Testis (tissue), 3 donors: ENCODE results near the gene MMD2. TPM values are rescaled to one million over a fixed set of nuclear protein-coding genes. Genes with fewer than 3 reads are reported as not detected.

Source experiments
- DNase-seq: peaks from one replicate; pipeline ENCODE4 v3.0.0-alpha.2; 2019
- H3K27ac ChIP-seq, 2 donors: fragments of 200-600 bp; sonication (generic); one replicate each; pipeline ENCODE4 v1.5.1; 2019
- H3K27me3 ChIP-seq: fragments of 200-600 bp; sonication (generic); one replicate; pipeline ENCODE4 v1.5.1; 2019
- H3K36me3 ChIP-seq: fragments of 200-600 bp; sonication (generic); one replicate; pipeline ENCODE4 v1.5.1; 2017; ENCODE audit warnings: low read depth; ENCODE audit errors: missing control alignments
- H3K4me1 ChIP-seq: fragments of 200-600 bp; sonication (generic); one replicate; pipeline ENCODE4 v1.5.1; 2019
- H3K4me3 ChIP-seq, 2 donors: fragments of 200-600 bp; sonication (generic); one replicate each; pipeline ENCODE4 v1.5.1; 2017 to 2019
- H3K9me3 ChIP-seq: fragments of 200-600 bp; sonication (generic); one replicate; pipeline ENCODE4 v1.5.1; 2017
- POLR2A ChIP-seq: fragments of 450-650 bp; IDR thresholded peaks from one replicate; pipeline ENCODE4 v1.6.1; 2017; ENCODE audit warnings: antibody characterized with exemption, mild to moderate bottlenecking, moderate library complexity
- WGBS, 2 donors: methylation state at CpG; one replicate each; pipeline ENCODE4 v1.1.5; 2018; 5-methylcytosine and 5-hydroxymethylcytosine counted together
- intact Hi-C: fragments of 100-400 bp; cut with DNase I; formaldehyde crosslinking; loops from one replicate; pipeline ENCODE4 v1.15.1; 2023; ENCODE audit warnings: low total_unique reads
- polyA plus RNA-seq: library from polyadenylated mRNA; stranded (reverse); fragments of 350-450 nt; fragmentation: Illumina TruSeq; extraction: RNeasy Lipid Tissue Mini Kit (QIAGEN cat#74804); gene quantifications from one replicate; pipeline ENCODE4 v1.2.3, GENCODE V29; 2014; ENCODE audit warnings: low read depth, low replicate concordance; ENCODE audit not compliant: insufficient read depth
- total RNA-seq, 2 donors: library from RNA; depleted of rRNA; stranded (reverse); fragments of >200 nt; gene quantifications; one replicate each; pipeline ENCODE4 v1.2.3, GENCODE V29; 2016
- TF ChIP-seq, protein P1 (sequence below), 3 experiments: fragments of 450-650 bp in 2 of 3; fragments of 200-600 bp in 1 of 3; sonication (generic) in 1 of 3; IDR thresholded peaks; one replicate each; pipeline ENCODE4 v1.5.1; 2016 to 2019; ENCODE audit warnings: antibody characterized with exemption in 3 of 3, mild to moderate bottlenecking in 2 of 3, moderate library complexity in 1 of 3

MMD2 gene
- total and polyA plus RNA-seq, 3 donors from 2014 or later = 20.4 to 32.0 (median 21.6) TPM

DNA sequence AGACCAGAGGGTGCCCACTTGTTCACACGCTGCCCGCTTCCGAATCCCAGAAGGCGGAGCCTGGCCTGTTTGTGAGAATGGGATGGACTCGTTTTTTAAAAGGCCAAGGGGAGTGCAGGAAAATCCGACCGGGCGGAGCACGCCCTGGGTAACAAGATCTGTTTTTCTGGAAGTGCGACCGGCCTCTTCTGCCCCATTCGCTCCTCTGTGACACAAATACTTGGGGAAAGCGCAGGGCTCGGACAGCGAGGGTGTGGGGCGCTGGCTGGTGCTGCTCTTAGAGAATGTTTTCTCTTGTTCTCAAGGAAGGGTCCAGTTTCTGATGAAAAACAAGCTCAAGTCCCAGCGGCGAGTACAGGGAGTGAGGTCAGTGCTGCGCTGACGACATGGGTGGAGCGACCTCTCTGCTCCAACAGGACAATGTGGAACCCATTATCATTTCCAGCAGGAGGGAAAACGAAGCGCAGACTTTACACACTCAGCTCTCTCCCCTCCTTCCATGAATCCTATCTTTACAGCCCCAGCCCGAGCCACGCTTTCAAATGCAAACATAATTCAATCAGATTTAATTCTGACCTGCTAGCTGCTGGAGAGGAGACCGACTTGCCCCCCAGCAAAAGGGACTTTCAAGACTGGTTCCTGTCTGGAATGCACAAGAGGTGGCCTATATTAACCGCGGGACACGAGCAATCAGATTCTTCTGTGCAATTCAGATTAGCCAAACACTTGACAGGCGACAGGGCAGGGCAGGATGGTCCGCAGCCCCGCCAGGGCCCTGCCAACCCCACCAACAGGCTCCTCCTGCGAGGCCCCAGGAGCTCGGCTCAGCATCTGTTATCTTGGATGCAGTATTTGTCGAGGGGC is 76.6 kb downstream of the MMD2 start:
- Histone ChIP-seq H3K27me3 (no peaks in the 10 kb centered on the region), H3K36me3 (no peaks in the 10 kb centered on the region), H3K4me1 (peaks cover 11% of the 10 kb centered on the region), H3K9me3 (no peaks in the 10 kb centered on the region), H3K27ac (peak overlapping the region; percentile 47 to 66), H3K4me3 (peak overlapping the region; percentile 61 to 65)
- DNase-seq = peak; percentile 75
- TF ChIP-seq POLR2A = no peak
- TF ChIP-seq, protein P1, sequence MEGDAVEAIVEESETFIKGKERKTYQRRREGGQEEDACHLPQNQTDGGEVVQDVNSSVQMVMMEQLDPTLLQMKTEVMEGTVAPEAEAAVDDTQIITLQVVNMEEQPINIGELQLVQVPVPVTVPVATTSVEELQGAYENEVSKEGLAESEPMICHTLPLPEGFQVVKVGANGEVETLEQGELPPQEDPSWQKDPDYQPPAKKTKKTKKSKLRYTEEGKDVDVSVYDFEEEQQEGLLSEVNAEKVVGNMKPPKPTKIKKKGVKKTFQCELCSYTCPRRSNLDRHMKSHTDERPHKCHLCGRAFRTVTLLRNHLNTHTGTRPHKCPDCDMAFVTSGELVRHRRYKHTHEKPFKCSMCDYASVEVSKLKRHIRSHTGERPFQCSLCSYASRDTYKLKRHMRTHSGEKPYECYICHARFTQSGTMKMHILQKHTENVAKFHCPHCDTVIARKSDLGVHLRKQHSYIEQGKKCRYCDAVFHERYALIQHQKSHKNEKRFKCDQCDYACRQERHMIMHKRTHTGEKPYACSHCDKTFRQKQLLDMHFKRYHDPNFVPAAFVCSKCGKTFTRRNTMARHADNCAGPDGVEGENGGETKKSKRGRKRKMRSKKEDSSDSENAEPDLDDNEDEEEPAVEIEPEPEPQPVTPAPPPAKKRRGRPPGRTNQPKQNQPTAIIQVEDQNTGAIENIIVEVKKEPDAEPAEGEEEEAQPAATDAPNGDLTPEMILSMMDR (IDR thresholded peaks at IDR 0.05) = no peak
- 3 to 9% methylated on average over 31 to 35 of the region's 35 CpGs for WGBS, 2 donors
- intact Hi-C loops = loop anchor here (10.0 kb wide), 1 partner anchor 78 kb away; no protein-coding TSS in a partner anchor

DNA sequence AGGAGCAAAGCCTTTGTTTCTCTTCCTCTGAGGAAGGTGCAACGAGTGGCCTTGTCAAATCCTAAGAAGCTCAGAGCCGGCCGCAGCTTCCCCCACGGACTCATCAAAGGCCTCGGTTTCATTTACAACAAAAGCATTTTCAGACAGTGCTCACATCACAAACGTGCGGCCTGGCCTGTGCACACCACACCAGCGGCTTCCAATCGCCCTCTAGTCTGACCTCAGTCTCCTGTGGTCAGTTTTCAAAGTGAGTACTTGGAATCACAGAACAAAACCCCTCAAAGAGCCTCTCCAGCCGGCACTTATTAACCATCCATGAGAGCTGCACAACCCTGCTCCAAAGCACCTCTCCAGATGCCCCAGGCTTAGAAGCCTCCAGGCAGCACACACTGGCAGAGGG is 78.8 kb downstream of the MMD2 start:
- H3K9me3 ChIP-seq = no peaks in the 10 kb centered on the region
- peaks cover 11% of the 10 kb centered on the region for H3K4me1 ChIP-seq
- H3K27me3 ChIP-seq = no peaks in the 10 kb centered on the region
- TF ChIP-seq, protein P1 (IDR thresholded peaks at IDR 0.05) = no peak
- TF ChIP-seq POLR2A = no peak
- H3K27ac ChIP-seq = no peak overlapping the region
- intact Hi-C loops = loop anchor here (10.0 kb wide), 1 partner anchor 75 kb away; no protein-coding TSS in a partner anchor
- WGBS, 2 donors = 64 to 66% methylated on average over 10 of the region's 10 CpGs
- no peak overlapping the region for H3K4me3 ChIP-seq
- no peaks in the 10 kb centered on the region for H3K36me3 ChIP-seq
- DNase-seq = no peak

DNA sequence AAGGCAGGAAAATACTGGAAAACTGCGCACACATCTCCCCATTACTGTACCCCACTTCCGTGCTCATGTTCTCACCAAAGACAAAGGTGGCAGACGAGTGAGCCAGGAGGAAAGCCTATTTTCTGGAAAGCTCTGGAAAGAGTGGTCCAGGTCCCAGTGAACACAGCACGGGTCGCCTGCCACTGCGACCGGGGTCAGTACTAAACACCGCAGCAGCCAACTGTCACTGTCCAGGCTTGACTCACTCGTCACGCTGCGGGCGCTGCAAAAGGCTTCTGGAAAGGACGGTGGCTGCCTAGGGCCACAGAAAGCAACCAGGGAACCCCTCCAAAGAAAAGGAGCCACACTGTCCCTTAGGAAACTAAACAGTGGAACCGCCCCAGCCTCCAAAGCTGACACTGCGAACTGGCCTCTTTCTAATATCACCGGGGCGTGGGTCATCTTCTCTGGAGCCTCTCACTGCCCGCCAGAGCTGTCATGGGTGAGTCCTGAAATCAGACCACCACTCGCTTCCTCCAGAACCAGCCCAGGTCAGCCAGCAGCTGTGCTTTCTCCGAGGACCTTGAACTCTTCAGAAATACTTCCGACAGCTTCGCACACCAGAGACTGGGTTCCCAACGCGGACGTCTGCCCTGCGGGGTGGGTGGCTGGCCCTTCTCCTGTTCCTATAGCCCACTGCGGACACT is 79.4 kb downstream of the MMD2 start:
- WGBS, 2 donors = 86 to 87% methylated on average over 24 to 27 of the region's 27 CpGs
- TF ChIP-seq POLR2A = no peak
- TF ChIP-seq, protein P1 (IDR thresholded peaks at IDR 0.05) = no peak
- Histone ChIP-seq H3K36me3 (no peaks in the 10 kb centered on the region), H3K27me3 (no peaks in the 10 kb centered on the region), H3K9me3 (no peaks in the 10 kb centered on the region), H3K4me3 (no peak overlapping the region), H3K4me1 (peaks cover 11% of the 10 kb centered on the region), H3K27ac (no peak overlapping the region)
- intact Hi-C loops = loop anchor here (10.0 kb wide), 1 partner anchor 75 kb away; no protein-coding TSS in a partner anchor
- no peak for DNase-seq

DNA sequence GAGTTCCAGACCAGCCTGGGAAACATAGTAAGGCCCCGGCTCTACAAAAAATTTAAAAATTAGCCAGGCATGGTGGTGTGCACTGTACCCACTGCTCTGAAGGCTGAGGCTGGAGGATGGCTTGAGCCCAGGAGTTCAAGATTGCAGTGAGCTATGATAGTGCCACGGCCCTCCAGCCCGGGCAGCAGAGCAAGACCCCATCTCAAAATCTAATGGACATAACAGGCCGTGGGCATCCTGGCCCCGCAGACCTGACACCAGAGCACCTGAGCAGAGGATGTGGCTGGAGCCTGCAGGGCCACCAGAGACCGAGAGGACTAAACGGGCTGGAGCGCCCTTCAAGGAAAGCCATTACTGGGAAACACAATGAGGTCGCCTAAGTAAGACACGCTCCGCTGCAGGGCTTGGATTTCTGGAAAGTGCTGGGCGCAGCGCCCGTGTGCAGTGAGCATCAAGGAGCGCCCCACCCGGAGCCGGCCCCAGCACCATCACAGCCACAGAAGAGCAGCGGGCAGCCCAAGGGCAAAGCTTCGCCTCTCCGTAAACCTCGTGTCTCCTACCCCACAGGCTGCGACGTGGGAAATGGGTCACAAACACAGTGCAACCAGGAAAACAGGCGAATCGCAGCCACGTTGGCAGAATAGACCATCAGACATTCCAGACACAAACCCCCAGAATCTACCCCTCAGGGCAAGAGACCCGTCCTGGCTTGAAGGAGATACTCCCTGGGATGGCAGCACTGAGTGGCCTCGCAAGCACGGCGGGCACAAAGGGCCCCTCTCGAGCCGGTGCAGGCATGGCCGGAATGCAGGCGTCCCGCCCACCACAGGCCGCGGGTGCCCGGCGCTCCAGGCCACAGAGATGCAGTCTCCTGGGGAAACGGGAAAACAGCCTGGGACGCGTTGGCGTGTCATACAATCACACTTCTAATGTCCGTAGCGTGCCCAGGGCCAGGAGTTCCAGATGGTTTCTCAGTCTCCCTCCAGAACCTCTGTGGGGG is 80.4 kb downstream of the MMD2 start:
- intact Hi-C loops = no loop called here
- no peak overlapping the region for H3K4me3 ChIP-seq
- no peak for DNase-seq
- no peaks in the 10 kb centered on the region for H3K27me3 ChIP-seq
- TF ChIP-seq, protein P1 (IDR thresholded peaks at IDR 0.05) = no peak
- TF ChIP-seq POLR2A = no peak
- H3K36me3 ChIP-seq = no peaks in the 10 kb centered on the region
- WGBS, 2 donors = 96 to 97% methylated on average over 24 to 45 of the region's 45 CpGs
- no peaks in the 10 kb centered on the region for H3K9me3 ChIP-seq
- peaks cover 11% of the 10 kb centered on the region for H3K4me1 ChIP-seq
- H3K27ac ChIP-seq = no peak overlapping the region
